HEK293 (cell line): ENCODE measurements around the gene CDRT4.

Source experiments
- GLIS2 ChIP-seq: fragments of 450-650 bp; formaldehyde crosslinking; IDR thresholded peaks from 2 replicates; pipeline ENCODE4 v1.5.1; 2016; ENCODE audit warnings: missing biosample characterization, missing genetic modification characterization
- KLF1 ChIP-seq: fragments of 450-650 bp; formaldehyde crosslinking; IDR thresholded peaks from 2 replicates; pipeline ENCODE4 v1.5.1; 2016; ENCODE audit warnings: missing biosample characterization, missing genetic modification characterization
- PRDM1 ChIP-seq: fragments of 450-650 bp; formaldehyde crosslinking; IDR thresholded peaks from 2 replicates; pipeline ENCODE4; 2016; ENCODE audit warnings: missing biosample characterization, missing genetic modification characterization
- SP2 ChIP-seq: fragments of 450-650 bp; formaldehyde crosslinking; IDR thresholded peaks from 2 replicates; pipeline ENCODE4 v1.5.1; 2016; ENCODE audit warnings: missing biosample characterization, missing genetic modification characterization
- ZFP37 ChIP-seq: fragments of 450-650 bp; formaldehyde crosslinking; IDR thresholded peaks from 2 replicates; pipeline ENCODE4 v1.5.1; 2016; ENCODE audit warnings: missing biosample characterization, missing genetic modification characterization
- ZFP69B ChIP-seq: fragments of 450-650 bp; formaldehyde crosslinking; IDR thresholded peaks from 2 replicates; pipeline ENCODE4 v1.5.1; 2016; ENCODE audit warnings: missing biosample characterization, missing genetic modification characterization
- ZNF274 ChIP-seq, 2 experiments: fragments of 200-500 bp in 1 of 2; fragments of 450-650 bp in 1 of 2; sonication (Bioruptor generic) in 1 of 2; formaldehyde crosslinking in 1 of 2; IDR thresholded peaks; 2 replicates each; pipeline versions ENCODE4 v1.5.1 to v1.6.1; 2014 to 2016; ENCODE audit warnings: borderline replicate concordance in 1 of 2, inconsistent platforms in 1 of 2, low read length in 1 of 2, missing biosample characterization in 1 of 2, missing genetic modification characterization in 1 of 2
- ZNF473 ChIP-seq: fragments of 450-650 bp; formaldehyde crosslinking; IDR thresholded peaks from 2 replicates; pipeline ENCODE4 v1.5.1; 2017; ENCODE audit warnings: missing biosample characterization, missing genetic modification characterization
- TF ChIP-seq, protein P1 (sequence below): fragments of 450-650 bp; formaldehyde crosslinking; IDR thresholded peaks from 2 replicates; pipeline ENCODE4 v1.5.1; 2016; ENCODE audit warnings: missing biosample characterization, missing genetic modification characterization

DNA sequence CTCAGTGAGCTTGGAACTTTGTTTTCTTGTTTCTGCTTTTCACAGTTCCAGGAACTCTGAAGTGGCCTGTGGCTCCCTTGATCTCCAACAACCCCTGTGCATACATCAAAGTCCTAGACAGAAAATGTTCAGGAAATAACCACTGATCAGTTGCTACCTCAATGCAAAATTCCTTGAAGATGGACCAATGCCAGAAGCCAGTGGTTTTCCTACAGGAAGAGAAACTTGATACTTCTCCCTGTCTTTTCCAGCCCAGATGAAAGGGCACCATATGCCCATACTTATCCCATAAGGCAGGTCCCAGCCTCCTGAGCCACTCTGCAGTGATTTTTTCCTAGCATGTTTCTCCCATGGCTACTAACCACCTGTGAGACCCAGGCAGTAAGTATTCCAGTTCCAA, 12.3 kb upstream of the CDRT4 start:
- TF ChIP-seq, protein P1, sequence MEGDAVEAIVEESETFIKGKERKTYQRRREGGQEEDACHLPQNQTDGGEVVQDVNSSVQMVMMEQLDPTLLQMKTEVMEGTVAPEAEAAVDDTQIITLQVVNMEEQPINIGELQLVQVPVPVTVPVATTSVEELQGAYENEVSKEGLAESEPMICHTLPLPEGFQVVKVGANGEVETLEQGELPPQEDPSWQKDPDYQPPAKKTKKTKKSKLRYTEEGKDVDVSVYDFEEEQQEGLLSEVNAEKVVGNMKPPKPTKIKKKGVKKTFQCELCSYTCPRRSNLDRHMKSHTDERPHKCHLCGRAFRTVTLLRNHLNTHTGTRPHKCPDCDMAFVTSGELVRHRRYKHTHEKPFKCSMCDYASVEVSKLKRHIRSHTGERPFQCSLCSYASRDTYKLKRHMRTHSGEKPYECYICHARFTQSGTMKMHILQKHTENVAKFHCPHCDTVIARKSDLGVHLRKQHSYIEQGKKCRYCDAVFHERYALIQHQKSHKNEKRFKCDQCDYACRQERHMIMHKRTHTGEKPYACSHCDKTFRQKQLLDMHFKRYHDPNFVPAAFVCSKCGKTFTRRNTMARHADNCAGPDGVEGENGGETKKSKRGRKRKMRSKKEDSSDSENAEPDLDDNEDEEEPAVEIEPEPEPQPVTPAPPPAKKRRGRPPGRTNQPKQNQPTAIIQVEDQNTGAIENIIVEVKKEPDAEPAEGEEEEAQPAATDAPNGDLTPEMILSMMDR (tag by site-specific recombination), result no peak
- no peak for TF ChIP-seq ZFP37 (tag by site-specific recombination)
- TF ChIP-seq ZNF274 (IDR thresholded peaks at IDR 0.05; ENCODE audit: low read length), result no peak
- TF ChIP-seq ZNF274 (tag by site-specific recombination; IDR thresholded peaks at IDR 0.05; ENCODE audit: borderline replicate concordance), result no peak
- TF ChIP-seq KLF1 (tag by site-specific recombination), result no peak
- no peak for TF ChIP-seq GLIS2 (tag by site-specific recombination)
- TF ChIP-seq ZFP69B, result no peak
- TF ChIP-seq ZNF473 (tag by site-specific recombination), result no peak
- TF ChIP-seq SP2, result no peak
- TF ChIP-seq PRDM1 (tag by site-specific recombination), result no peak
